GM12865 (cell line): ENCODE results near the gene PDGFRA.
A peak's percentile ranks its signal among the peaks of the same experiment; 100 is the strongest.
"Not testable (repeated sequence)": the region's sequence is repeated elsewhere in the genome, so short reads cannot be mapped to it uniquely, and the experiment has no call there.

Experiments
- DNase-seq: peaks from one replicate; pipeline ENCODE4 v3.0.0; 2010; ENCODE audit warnings: low read depth
- H3K4me3 ChIP-seq: 2 replicates; pipeline ENCODE4 v1.5.1; 2011; ENCODE audit warnings: mild to moderate bottlenecking, low read depth, low read length, control low read depth
- CTCF ChIP-seq: IDR thresholded peaks from 2 replicates; pipeline ENCODE4 v1.5.1; 2011; ENCODE audit warnings: low read length, control low read depth, low read depth, inconsistent platforms; ENCODE audit not compliant: insufficient read depth; ENCODE audit errors: missing control alignments

Gene PDGFRA

GRCh38 chr4:54231768-54232688 is 2.9 kb downstream of the PDGFRA start:
- no peak overlapping the region; the same call in 1 of the 2 replicates for H3K4me3 ChIP-seq
- TF ChIP-seq CTCF = no peak
- no peak for DNase-seq

- DNase-seq = peak; percentile 86
- H3K4me3 ChIP-seq = peak overlapping the region; percentile 38
- peak; percentile 82 for TF ChIP-seq CTCF
These were observed 4.2 kb downstream of the PDGFRA start for GRCh38 chr4:54233277-54233696.

- H3K4me3 ChIP-seq = peak overlapping the region; percentile 31
- peak; percentile 81 for DNase-seq
- TF ChIP-seq CTCF = peak; percentile 83
These were observed 4.8 kb downstream of the PDGFRA start for GRCh38 chr4:54233697-54234496.

- no peak overlapping the region for H3K4me3 ChIP-seq
- TF ChIP-seq CTCF = no peak
- no peak for DNase-seq
These were observed 5.6 kb downstream of the PDGFRA start for GRCh38 chr4:54234497-54235205.

GRCh38 chr4:54236316-54236715 is 7.2 kb downstream of the PDGFRA start:
- not testable (repeated sequence) for H3K4me3 ChIP-seq, DNase-seq

GRCh38 chr4:54237770-54238169 is 8.7 kb downstream of the PDGFRA start:
- H3K4me3 ChIP-seq = no peak overlapping the region
- no peak for TF ChIP-seq CTCF
- no peak for DNase-seq

GRCh38 chr4:54238389-54238788 is 9.3 kb downstream of the PDGFRA start:
- H3K4me3 ChIP-seq = no peak overlapping the region
- no peak for TF ChIP-seq CTCF
- no peak for DNase-seq

- not testable (repeated sequence) for DNase-seq, H3K4me3 ChIP-seq
These were observed 12.3 kb downstream of the PDGFRA start for GRCh38 chr4:54241268-54241823.

GRCh38 chr4:54243541-54243940 is 14.4 kb downstream of the PDGFRA start:
- not testable (repeated sequence) for DNase-seq, H3K4me3 ChIP-seq

- not testable (repeated sequence) for H3K4me3 ChIP-seq, DNase-seq
These were observed 23.2 kb downstream of the PDGFRA start for GRCh38 chr4:54252312-54252711.
